ENCODE measurements around the gene NMRAL1. TPM values are rescaled to one million over a fixed set of nuclear protein-coding genes. Genes with fewer than 3 reads are reported as not detected.

NMRAL1 gene
- total and polyA plus RNA-seq, 10 of the 15 experiments (the other 5 are each of a cell fraction or from before 2014, with no cell fraction given): 4.8 to 102 (median 62.5) TPM

GRCh38 chr16:4420505-4421105, 53.8 kb downstream of the NMRAL1 start:
- 60% methylated on average over 8 of the region's 8 CpGs for WGBS (ENCODE audit: insufficient coverage, insufficient replicate concordance, low lambda C conversion rate, missing lambda C conversion rate)
- Histone ChIP-seq H3K4me2 (ENCODE audit: control insufficient read depth, insufficient read depth) (no peak overlapping the region), H3K36me3 (ENCODE audit: control insufficient read depth in 2 of 2, insufficient read depth in 2 of 2, low read length in 1 of 2) (no peaks in the 10 kb centered on the region), H3K4me1 (ENCODE audit: control insufficient read depth, insufficient read depth, low read length) (peaks cover 3% of the 10 kb centered on the region), H3K27ac (ENCODE audit: control insufficient read depth, insufficient read depth) (no peak overlapping the region), H3K9ac (ENCODE audit: control insufficient read depth, insufficient read depth, low read length) (no peak overlapping the region), H4K20me1 (ENCODE audit: control insufficient read depth, insufficient read depth) (no peaks in the 10 kb centered on the region), H2AFZ (ENCODE audit: control insufficient read depth, low read depth, low read length) (no peak overlapping the region), H3K4me3 (no peak overlapping the region), H3K9me3 (replicated peaks; ENCODE audit: control insufficient read depth, insufficient read depth, low read length) (no peaks in the 10 kb centered on the region), H3K27me3 (replicated peaks in 1 of 2; ENCODE audit: control insufficient read depth in 2 of 2, insufficient read depth in 2 of 2, low read length in 1 of 2) (no peaks in the 10 kb centered on the region), H3K79me2 (ENCODE audit: control insufficient read depth, insufficient read depth, low read length) (peaks cover 11% of the 10 kb centered on the region)
- CTCF ChIA-PET: no interaction called here
- SMC1A ChIA-PET (ENCODE audit: uncharacterized antibody, unreplicated experiment): no interaction called here
- RAD21 ChIA-PET (ENCODE audit: unreplicated experiment): no interaction called here
- POLR2A ChIA-PET: no interaction called here
- ATAC-seq: no peak
- no peak for DNase-seq (ENCODE audit: low read depth, low spot score)
- in situ Hi-C loops (cut with MboI): no loop called here
- intact Hi-C loops (cut with micrococcal nuclease; ENCODE audit: unreplicated experiment): loop anchor here (10.0 kb wide), 1 partner anchor 194 kb away; the partner anchor contains the start of gene UBALD1
- no TSS peak for BruUV-seq (replicated peaks)
- FAIRE-seq: no peak
- TF ChIP-seq POLR2A (IDR thresholded peaks at IDR 0.05; ENCODE audit: low read depth, low read length) (no peak), KAT2A (conservative IDR thresholded peaks at IDR 0.05; ENCODE audit: control insufficient read depth, low read depth, low read length) (no peak), SMAD5 (IDR thresholded peaks at IDR 0.05; ENCODE audit: low read depth) (no peak), SUPT20H (IDR thresholded peaks at IDR 0.05; ENCODE audit: borderline replicate concordance, control insufficient read depth, low read depth, low read length) (no peak), CUX1 (IDR thresholded peaks at IDR 0.05; ENCODE audit: insufficient replicate concordance, low read depth, low read length) (no peak), KDM1A (IDR thresholded peaks at IDR 0.05; ENCODE audit: borderline replicate concordance) (no peak), CEBPB (IDR thresholded peaks at IDR 0.05; ENCODE audit: borderline replicate concordance in 1 of 2, low read depth in 2 of 2, low read length in 2 of 2) (no peak), NR2C2 (IDR thresholded peaks at IDR 0.05; ENCODE audit: borderline replicate concordance, control insufficient read depth, insufficient read length, low read depth) (no peak), RELB (IDR thresholded peaks at IDR 0.05; ENCODE audit: low read depth) (no peak), HDAC6 (IDR thresholded peaks at IDR 0.05; ENCODE audit: unreplicated experiment) (no peak), BACH1 (IDR thresholded peaks at IDR 0.05; ENCODE audit: borderline replicate concordance) (no peak), ASH2L (IDR thresholded peaks at IDR 0.05; ENCODE audit: borderline replicate concordance, low read depth) (no peak), BCL11A (IDR thresholded peaks at IDR 0.05; ENCODE audit: low read depth, low read length) (no peak), ZBTB40 (IDR thresholded peaks at IDR 0.05; ENCODE audit: borderline replicate concordance) (no peak)

Data from GM12878 (cell line).